ENCODE results near the gene APOA4. TPM values are rescaled to one million over a fixed set of nuclear protein-coding genes. Genes with fewer than 3 reads are reported as not detected.

Gene APOA4
- total RNA-seq, 1 donor from 2014 or later: not detected

DNA sequence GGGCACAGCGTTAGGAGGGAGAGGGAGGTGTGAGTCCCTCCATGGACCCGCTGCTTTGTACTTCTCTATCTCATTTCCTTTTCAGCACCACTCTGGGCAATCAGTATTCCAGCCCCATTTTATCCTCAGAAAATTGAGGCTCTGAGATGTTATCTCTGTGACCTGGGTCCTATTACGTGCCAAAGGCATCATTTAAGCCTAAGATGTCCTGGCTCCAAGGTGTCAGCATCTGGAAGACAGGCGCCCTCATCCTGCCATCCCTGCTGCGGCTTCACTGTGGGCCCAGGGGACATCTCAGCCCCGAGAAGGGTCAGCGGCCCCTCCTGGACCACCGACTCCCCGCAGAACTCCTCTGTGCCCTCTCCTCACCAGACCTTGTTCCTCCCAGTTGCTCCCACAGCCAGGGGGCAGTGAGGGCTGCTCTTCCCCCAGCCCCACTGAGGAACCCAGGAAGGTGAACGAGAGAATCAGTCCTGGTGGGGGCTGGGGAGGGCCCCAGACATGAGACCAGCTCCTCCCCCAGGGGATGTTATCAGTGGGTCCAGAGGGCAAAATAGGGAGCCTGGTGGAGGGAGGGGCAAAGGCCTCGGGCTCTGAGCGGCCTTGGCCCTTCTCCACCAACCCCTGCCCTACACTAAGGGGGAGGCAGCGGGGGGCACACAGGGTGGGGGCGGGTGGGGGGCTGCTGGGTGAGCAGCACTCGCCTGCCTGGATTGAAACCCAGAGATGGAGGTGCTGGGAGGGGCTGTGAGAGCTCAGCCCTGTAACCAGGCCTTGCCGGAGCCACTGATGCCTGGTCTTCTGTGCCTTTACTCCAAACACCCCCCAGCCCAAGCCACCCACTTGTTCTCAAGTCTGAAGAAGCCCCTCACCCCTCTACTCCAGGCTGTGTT, 5.8 kb upstream of the APOA4 start:
- TF ChIP-seq, protein P1, sequence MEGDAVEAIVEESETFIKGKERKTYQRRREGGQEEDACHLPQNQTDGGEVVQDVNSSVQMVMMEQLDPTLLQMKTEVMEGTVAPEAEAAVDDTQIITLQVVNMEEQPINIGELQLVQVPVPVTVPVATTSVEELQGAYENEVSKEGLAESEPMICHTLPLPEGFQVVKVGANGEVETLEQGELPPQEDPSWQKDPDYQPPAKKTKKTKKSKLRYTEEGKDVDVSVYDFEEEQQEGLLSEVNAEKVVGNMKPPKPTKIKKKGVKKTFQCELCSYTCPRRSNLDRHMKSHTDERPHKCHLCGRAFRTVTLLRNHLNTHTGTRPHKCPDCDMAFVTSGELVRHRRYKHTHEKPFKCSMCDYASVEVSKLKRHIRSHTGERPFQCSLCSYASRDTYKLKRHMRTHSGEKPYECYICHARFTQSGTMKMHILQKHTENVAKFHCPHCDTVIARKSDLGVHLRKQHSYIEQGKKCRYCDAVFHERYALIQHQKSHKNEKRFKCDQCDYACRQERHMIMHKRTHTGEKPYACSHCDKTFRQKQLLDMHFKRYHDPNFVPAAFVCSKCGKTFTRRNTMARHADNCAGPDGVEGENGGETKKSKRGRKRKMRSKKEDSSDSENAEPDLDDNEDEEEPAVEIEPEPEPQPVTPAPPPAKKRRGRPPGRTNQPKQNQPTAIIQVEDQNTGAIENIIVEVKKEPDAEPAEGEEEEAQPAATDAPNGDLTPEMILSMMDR (IDR thresholded peaks at IDR 0.05; ENCODE audit: borderline replicate concordance): no peak
- Histone ChIP-seq H3K27me3 (ENCODE audit: low read depth) (no peaks in the 10 kb centered on the region), H3K9me3 (replicated peaks) (no peaks in the 10 kb centered on the region)

DNA sequence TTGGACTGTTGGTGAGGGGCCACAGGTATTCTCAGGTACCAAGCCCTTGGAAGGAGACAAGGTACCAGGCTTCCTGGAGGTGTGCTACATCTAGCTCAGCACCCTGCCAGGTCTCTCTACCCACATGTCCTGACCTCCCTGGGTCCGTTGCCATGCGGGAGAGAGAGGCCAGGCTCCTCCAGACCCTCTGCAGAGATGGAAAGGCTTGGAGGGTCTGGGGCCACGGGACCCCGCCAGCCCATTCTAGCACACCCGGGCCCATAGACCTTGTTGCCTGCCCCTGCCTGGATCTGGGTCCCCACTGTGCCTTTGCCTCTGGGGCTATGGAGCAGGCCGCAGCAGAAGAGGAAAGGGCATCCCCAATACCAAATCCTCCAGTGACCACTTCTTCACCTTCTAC, 4.4 kb upstream of the APOA4 start:
- no peaks in the 10 kb centered on the region for H3K36me3 ChIP-seq
- H3K9me3 ChIP-seq (replicated peaks): no peaks in the 10 kb centered on the region
- DNase-seq: no peak
- H3K4me3 ChIP-seq: no peak overlapping the region
- no peaks in the 10 kb centered on the region for H3K4me1 ChIP-seq
- H3K27ac ChIP-seq (replicated peaks): no peak overlapping the region
- intact Hi-C loops (cut with micrococcal nuclease): no loop called here
- H3K27me3 ChIP-seq (ENCODE audit: low read depth): no peaks in the 10 kb centered on the region
- TF ChIP-seq, protein P1 (IDR thresholded peaks at IDR 0.05; ENCODE audit: borderline replicate concordance): no peak

More for the DNA sequence above, 5.8 kb upstream of the APOA4 start:
- intact Hi-C loops (cut with micrococcal nuclease): no loop called here
- Histone ChIP-seq H3K27ac (replicated peaks) (no peak overlapping the region), H3K36me3 (no peaks in the 10 kb centered on the region), H3K4me1 (no peaks in the 10 kb centered on the region), H3K4me3 (no peak overlapping the region)
- no peak for DNase-seq

DNA sequence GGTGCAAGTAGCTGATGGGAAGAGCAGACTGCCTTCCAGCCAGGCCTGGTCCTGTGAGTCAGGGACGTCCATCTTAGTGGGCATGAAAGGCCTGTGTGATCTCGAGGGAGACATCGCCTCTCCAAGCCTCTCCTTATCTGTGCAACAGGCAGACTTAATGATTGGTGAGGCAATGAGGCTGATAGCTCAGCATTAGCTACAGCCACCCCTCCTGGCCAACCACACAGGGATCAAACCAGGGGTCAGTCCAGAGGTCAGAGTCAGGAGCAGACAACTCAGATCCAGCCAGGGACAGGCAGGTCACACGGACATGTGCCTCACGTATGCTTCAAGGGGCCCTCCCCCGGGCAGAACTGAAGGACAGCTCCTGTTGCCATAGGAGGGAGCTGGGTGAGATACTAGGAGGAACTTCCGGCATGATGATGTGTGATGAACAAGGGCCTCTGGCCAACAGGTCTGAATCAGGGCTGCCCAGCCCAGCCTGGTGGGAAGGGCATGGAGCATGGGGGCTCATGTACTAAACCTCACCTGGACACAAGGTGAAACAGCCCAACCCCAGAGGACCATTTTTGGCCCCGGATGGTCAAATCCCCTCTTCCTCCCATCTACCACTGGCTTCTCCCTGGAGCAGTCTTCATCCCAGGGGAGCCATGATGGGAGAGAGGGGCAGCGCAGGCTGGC, 3.8 kb upstream of the APOA4 start:
- Histone ChIP-seq H3K9me3 (replicated peaks) (no peaks in the 10 kb centered on the region), H3K27me3 (ENCODE audit: low read depth) (no peaks in the 10 kb centered on the region), H3K27ac (replicated peaks) (no peak overlapping the region), H3K4me1 (no peaks in the 10 kb centered on the region), H3K36me3 (no peaks in the 10 kb centered on the region), H3K4me3 (no peak overlapping the region)
- intact Hi-C loops (cut with micrococcal nuclease): no loop called here
- DNase-seq: no peak
- TF ChIP-seq, protein P1 (IDR thresholded peaks at IDR 0.05; ENCODE audit: borderline replicate concordance): no peak

DNA sequence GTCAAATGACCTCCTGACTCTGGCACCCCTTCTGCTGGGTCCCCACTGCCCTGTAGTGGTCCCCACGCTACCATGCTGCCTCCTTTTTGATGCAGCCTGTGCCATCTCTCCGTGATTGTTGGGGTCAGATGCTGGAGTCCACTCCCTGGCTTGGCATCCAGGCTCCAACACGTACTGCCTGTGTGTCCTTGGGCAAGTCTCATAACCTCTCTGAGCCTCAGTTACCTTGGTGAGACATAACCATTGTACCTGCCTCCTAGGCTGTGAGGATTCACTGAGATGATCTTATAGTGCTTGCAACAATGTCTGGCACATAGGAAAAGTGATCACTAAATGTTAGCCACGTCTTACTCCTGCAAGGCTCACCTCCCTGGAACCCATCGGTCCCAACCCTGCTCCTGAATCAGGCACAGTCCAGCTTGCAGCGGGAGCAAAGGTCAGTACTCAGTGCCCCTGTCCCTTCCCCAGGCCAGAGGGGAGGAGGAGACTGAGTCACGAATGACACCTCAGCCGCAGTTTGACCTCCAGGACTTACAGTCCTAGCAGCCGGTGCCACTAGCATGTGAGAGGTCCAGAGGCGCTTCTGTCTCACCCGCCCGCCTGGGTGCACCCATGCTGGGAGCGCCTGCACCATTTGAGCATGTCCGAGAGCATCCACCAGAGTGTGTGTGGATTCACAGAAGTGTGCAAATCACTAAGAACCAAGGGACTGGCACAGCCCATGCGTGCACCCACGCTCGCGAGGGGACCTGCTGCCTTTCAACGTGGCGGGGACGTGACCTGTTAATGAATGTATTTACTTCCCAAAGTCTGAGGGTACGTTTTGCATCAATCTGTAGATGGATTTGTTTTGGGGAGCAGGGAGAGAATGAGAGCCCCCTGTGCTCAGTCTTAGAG, 3.0 kb upstream of the APOA4 start:
- Histone ChIP-seq H3K36me3 (no peaks in the 10 kb centered on the region), H3K4me3 (no peak overlapping the region), H3K27me3 (ENCODE audit: low read depth) (no peaks in the 10 kb centered on the region), H3K9me3 (replicated peaks) (no peaks in the 10 kb centered on the region), H3K4me1 (no peaks in the 10 kb centered on the region), H3K27ac (replicated peaks) (no peak overlapping the region)
- intact Hi-C loops (cut with micrococcal nuclease): no loop called here
- no peak for DNase-seq
- TF ChIP-seq, protein P1 (IDR thresholded peaks at IDR 0.05; ENCODE audit: borderline replicate concordance): no peak

DNA sequence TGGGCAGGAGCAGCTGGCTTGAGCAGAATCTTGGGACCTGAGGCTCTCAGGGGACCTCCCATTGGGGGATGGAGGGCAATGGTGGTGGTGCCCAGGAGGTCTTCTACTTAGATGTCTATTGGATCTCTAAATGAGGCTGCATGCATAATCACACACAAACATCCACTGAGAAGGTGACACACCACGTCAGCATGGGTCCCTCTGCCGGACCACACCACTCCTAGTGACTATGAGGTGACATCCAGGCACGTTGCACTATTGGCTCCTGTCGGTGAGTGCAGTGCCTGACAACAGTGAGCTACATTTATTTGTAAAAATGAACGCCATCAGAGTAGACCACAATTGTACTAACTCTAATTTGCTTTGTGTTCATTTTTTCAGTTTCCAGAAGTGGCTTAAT, 2.3 kb upstream of the APOA4 start:
- Histone ChIP-seq H3K36me3 (no peaks in the 10 kb centered on the region), H3K27me3 (ENCODE audit: low read depth) (no peaks in the 10 kb centered on the region), H3K4me1 (no peaks in the 10 kb centered on the region), H3K9me3 (replicated peaks) (no peaks in the 10 kb centered on the region), H3K27ac (replicated peaks) (no peak overlapping the region), H3K4me3 (no peak overlapping the region)
- no peak for DNase-seq
- intact Hi-C loops (cut with micrococcal nuclease): no loop called here
- TF ChIP-seq, protein P1 (IDR thresholded peaks at IDR 0.05; ENCODE audit: borderline replicate concordance): no peak
